HG02798 (cell line): ENCODE measurements around the gene SMIM17.
"Not testable (repeated sequence)": the region's sequence is repeated elsewhere in the genome, so short reads cannot be mapped to it uniquely, and the experiment has no call there.

ENCODE experiments used
- ATAC-seq: cut with Tn5 transposase; IDR thresholded peaks from one replicate; pipeline ENCODE4 v1.9.1; 2021; ENCODE audit warnings: mild to moderate bottlenecking; ENCODE audit not compliant: unreplicated experiment, poor library complexity

SMIM17 gene

DNA sequence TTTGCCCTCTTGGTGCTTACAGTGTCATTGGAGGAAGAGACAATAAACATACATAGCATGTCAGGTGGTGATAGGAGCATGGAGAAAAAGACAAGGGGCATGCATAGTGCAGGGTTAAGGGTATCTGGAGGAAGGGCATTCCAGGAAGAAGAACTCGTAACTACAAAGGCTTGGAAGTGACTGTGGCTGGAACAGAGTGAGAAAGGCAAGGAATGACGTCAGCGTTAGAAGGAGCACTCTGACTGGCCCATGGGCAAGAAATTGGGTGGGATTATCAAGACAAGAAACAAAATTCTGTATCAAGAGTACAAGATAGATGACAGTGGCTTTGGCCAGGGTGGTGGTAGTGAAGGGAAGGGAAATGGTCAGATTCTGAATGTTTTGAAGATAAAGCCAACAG lies 11.2 kb downstream of the SMIM17 start:
- ATAC-seq: no peak

DNA sequence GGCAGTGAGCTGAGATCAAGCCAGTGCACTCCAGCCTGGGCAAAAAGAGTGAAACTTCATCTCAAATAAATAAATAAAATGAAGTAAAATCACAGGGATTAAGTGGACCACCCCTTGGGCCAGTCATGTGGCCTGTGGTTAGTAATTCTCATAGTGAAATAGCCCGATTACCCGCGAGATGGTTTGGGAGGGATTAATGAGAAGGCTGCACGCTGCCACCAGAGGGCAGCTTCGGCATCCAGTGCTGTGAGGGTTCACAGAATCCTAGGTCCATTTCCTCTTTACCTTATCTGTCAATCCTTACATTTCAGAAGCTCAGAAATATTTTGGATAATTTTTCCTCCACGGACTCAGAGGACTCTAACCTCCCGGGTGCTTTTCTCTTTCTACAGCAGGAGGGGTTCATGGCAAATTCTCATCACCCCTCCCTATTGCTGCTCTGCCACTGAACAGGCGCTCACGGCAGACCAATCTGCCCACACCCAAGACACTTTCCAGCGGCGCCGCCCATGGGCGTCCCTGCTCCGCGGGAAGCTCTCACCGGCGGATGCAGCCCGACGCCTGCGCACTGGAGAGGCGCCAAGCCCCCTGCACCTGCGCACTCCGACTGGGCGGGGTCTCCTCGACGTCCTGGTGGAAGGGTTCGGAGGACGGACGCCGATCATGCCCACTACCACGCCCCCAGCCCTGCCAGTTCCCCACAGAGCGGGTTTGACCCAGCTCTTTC lies 17.6 kb downstream of the SMIM17 start:
- ATAC-seq: no peak

DNA sequence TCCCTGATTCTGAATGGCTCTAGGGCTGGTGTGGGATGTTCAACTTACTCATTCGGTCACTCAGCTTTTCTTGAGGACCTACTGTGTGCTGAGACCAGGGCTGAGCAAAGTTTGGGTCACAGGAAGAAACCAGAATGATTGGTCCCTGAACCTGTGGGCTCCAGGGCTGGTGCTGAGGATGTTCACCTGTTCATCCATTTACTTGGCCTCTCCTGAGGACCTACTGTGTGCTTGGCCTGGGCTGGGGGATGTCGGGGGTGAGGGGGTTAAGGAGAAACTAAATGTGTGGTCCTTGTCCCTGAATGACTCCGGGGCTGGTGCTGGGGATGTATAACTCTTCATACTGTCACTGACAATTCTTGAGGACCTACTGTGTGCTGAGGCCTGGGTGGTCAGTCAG lies 18.3 kb downstream of the SMIM17 start:
- no peak for ATAC-seq

DNA sequence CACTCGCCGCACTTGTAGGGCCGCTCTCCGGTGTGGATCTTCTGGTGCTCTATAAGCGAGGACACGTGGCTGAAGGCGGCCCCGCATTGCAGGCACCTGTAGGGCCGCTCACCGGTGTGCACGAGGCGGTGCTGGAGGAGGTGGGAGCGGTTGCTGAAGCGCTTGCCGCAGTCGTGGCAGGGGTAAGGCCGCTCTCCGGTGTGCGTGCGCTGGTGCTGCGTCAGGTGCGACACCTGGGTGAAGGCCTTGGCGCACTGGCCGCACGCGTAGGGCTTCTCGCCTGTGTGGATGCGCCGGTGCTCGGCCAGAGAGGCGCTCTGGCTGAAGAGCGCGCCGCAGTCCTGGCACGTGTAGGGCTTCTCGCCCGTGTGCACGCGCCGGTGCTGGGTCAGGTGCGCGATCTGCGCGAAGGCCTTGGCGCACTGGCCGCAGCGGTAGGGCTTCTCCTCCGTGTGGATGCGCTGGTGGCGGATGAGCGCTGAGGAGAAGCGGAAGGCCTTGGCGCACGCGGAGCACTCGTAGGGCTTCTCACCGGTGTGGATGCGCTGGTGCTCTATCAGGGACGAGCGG lies 21.1 kb downstream of the SMIM17 start:
- no peak for ATAC-seq

DNA sequence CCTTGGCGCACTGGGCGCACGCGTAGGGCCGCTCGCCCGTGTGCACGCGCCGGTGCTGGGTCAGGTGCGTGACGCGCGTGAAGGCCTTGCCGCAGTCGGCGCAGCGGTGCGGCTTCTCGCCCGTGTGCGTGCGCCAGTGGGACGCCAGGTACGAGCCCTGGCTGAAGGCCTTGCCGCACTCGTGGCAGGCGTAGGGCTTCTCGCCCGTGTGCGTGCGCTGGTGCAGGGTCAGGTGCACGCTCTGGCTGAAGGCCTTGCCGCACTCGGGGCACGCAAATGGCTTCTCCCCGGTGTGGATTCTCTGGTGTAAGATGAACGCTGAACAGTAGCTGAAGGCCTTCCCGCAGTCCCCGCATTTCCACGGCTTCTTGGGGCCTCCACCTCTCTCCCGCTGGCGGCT lies 21.6 kb downstream of the SMIM17 start:
- no peak for ATAC-seq

DNA sequence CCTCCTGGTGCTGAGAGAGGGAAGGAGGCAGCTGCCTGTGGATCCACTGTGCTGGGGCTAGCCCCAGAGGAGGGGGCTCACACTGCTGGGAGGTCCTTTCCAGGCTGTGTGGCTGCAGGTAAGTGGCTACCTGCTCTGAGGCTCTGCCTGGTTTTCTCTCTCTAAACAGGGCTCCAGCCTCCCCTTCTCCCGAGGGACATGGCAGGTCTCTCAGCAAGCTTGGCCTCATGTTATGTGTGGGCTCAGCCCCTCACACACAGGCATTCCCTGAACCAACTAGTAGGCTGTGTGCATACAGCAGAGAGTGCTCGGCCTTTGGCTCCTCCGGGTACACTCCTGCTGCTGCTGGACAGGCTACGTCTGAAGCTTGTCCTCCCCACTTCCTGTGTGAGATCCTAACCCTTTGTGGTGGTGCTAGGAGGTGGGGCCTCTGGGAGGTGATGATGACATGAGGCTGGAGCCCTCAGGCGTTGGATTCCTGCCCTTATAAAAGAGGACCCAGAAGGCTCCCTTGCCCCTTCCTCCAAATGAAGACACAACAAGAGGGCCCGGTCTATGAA lies 24.4 kb downstream of the SMIM17 start:
- ATAC-seq: no peak

DNA sequence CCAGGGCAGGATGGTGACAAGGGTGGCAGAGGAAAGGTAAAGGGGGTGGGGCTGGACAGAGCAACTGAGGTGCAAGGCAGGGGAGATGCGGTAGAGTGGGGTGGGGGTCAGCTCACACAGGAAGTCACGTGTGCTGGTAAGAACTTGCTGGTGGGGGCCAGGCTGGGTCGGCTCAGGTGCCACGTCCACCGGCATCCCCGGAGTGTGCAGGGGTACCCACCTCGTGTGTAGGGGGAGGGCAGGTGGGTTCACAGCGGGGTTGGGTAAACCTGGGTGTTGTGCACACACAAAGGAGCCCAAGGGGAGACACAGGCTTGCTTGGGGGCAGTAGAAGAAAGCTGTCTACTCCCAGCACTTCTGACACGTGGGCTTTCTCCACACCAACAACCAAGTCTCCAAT lies 25.7 kb downstream of the SMIM17 start:
- ATAC-seq: no peak

DNA sequence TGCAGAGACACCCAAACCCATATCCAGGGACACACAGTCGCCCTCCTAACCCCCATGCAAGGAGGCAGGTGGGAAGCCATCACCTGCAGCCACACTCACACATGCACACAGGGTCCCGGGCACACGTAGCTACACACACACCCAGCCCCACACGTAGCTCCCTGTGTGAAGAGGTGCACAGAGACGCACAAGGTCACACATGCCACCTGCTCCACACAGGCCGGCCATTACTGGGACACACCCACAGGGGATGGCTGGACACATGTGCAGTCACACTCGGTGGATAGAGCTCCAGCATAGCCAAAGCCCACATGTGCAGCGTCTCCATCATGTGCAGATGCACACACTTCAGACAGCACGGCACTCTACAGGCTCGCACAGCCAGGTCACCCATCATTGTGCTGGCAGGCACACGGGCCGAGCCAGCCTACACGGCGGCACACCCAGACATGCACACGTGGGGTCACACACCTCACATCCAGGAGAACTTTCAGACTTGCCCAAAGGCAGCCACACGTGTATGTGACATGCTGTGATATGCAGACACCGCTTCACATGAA lies 27.5 kb downstream of the SMIM17 start:
- ATAC-seq: no peak

DNA sequence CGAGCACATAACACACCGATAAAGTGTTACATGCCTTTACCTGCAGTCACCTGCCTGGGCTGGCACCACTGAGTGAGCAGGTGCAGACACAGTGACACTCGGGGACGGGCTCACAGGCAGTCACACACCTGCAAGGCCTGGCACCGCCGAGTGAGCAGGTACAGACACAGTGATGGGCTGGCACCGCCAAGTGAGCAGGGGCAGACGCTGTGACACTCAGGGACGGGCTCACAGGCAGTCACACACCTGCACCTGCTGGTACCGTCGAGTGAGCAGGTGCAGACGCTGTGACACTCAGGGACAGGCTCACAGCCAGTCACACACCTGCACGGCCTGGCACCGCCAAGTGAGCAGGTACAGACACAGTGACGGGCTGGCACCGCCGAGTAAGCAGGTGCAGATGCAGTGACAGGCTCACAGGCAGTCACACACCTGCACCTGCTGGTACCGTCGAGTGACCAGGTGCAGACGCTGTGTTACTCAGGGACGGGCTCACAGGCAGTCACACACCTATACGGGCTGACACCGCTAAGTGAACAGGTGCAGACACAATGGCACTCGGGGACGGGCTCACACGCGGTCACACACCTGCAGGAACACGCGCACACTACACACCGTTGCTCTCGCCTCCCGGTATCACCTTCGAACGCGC lies 28.1 kb downstream of the SMIM17 start:
- ATAC-seq: no peak

DNA sequence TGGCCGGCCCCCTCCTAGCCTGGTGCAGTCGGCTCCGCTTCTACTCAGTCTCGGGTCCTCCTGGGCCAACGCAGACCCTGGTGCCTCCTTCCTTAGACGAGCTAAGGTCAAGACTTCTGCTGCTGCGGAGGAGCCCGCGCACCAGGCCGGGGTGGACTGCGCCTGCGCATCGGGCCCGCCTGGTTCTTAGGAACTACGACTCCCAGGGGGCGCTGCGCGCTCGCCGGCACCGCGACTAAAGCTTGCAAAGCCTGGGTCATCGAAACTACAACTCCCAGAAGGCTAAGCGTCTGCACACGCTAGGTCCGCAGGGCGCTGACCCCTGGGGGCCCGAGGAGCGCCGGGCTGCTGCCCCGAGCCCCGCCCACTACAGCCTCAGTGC lies 28.6 kb downstream of the SMIM17 start, which contains the start of gene ZNF835:
Gene ZNF835, minus strand, starts transcription at position 145 of the 382 bp plus-strand sequence. CDS start 6,559 bp downstream, outside the sequence.
- ATAC-seq: no peak

DNA sequence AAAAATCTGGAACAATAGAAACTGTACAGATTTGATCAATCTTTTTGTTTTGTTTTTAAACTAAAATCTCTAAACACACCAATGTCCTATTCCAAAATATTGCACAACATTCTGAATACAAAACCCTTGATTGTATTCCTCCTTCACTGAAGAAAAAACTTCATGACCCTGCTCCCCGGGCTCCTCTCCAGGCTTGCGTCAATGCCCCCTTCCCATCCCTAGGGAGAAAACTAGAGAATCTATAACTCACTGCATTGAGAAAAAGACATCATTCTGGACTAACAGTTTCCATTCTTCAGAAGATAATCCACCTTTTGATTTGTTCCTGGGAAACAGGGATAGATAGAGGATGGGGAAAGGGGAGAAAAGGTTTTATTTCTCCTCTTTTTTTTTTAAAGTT lies 29.7 kb downstream of the SMIM17 start:
- ATAC-seq: not testable (repeated sequence)

DNA sequence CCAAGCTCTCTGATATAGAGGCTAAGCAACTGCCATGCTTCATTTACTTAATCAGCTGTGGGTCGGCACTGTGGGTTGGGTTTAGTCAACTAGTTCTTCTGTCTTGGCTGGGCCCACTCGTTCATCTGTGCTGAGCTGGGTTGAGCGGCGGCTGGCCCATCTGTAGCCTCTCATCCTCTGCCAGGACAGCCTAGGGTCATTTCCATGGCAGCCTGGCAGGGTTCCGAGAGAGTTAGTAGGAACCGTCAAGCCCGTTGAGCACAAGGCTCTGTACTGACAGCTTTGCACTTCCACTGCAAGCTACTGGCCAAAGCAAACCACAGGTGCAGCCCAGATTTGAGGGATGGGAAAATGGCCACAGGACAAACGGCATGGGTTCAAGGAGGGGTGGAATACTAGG lies 35.2 kb downstream of the SMIM17 start:
- no peak for ATAC-seq

DNA sequence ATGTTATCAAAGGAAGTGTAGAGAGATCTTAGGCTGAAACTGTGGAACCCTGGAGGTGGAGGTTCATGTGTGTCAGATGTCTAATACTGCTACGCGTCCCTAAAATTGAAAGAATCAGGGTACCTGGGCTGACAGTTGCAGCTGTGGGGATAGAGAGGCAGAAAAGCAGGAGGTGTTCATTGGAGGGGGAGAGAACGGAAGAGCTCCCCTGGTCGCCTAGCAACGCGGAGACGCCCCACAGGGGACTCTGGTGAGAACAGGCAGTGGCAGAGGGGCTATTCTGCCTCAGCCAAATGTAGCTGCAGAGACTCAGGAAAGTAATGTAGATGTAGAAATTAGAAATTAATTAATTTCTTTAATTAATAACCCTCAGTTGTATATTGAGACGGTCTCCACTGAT lies 38.7 kb downstream of the SMIM17 start:
- no peak for ATAC-seq

DNA sequence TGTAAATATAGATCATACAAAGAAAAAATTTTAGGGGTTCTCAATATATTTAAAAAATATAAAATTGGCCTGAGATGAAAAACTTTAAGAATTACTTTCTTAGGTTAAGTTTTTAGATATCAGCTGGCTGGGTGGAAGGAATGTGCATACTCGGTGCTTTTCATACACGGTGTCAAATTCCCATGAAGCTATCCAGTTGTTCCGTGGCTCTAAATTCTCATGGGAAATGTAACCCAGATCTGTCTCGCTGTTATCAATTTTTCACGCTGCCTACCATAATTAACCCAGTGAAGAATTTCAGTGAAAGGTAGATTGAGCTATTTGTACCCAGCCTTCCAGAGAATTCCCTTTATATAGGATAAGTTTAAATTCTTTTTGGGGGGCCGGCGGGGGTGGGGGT lies 40.2 kb downstream of the SMIM17 start:
- ATAC-seq: no peak

DNA sequence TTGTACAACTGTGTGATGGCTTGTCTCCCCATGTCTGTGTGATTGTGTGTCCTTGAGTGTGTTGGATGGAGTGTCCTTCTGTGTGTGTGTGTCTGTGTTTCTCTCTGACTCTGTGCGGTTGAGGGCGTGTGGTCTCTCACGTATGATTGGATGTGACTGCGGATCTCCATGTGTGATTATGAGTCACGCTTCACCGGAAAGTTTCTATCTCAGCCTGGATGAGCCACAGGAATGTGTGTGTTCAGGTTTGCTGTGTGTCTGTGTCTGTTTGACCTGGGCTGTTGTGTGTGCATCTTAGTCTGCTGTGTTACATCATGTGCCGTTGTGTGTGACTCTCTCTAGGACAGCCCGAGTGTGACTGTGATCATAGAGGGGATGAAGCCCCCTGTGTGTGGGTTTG lies 44.1 kb downstream of the SMIM17 start:
- no peak for ATAC-seq

DNA sequence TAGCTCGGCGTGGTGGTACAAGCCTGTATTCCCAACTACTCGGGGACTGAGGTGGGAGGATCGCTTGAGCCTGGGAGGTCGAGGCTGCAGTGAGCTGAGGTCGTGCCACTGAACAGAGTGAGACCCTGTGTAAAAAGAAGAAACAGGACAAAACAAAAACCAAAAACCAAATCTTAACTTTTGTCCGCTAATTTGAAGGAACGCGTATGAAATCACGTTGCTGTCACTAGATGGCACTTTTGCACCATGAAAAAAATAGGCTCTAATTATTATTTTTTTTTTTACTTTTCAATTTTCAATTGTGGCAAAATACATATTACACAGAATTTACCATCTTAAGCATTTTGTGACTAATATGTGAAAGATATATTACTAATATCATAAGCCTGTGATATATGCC lies 46.2 kb downstream of the SMIM17 start:
- ATAC-seq: no peak

DNA sequence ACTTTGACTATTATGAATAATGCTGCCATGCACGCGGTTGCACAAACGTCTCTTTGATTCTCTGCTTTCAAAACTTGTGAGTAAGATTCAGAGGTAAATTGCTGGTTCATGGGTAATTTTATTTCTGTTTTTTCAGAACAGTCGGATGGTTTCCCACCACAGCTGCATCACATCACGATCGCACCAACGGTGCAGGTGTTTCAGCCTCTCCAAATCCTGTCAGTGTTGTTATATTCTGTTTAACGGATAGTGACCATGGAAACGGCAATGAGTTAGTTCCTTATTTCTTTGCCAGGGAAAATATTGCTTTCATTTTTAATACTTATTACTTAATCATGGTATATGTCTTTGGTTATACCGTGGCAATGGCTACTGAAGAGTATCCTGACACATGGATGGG lies 47.7 kb downstream of the SMIM17 start:
- no peak for ATAC-seq

DNA sequence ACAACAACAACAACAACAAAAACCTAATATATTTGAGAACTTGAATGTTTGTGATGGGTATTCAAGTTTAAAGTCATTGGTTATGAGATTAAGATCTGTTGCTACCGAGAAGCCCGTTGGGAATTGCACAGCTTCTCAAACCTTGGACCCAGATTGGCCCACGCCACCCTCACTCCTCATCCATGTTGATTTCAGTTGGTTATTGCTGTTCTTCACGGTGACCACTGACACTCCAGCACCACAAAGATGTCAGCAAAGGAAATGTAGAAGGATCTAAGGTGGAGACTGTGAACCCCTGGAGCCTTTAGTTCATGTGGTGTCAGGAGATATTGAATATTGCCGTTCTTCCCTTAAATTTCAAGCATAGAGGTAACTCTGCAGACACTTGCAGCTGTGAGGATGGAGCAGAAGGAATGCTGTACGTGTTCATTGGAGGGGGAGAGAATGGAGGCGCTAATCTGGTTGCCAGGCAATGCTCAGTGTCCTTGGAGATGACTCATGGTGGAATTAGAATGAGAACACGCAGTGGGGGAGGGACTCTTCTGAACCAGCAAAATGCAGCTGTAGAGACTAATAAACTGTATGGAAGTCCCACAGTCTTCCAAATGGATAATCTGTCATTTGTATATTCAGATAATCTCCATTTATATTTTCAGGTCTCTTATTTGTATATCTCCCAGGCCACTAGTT lies 49.4 kb downstream of the SMIM17 start:
- ATAC-seq: no peak

DNA sequence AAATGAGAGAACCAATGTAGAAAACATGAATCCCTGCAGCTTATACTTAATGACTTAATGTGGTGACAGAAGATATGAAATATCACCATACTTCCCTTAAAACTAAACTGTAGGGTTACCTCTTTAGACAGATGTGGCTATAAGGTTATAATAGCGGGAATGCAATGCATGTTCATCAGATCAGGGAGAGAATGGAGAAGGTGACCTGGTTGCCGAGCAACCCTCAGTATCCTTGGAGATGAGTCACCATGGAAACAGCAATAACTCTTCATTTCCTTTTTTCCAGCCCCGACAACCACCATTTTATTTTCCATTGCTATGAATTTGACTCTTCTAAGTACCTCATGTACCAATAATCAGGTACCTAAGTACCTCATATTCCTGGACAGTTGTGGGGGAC lies 56.6 kb downstream of the SMIM17 start:
- ATAC-seq: no peak

DNA sequence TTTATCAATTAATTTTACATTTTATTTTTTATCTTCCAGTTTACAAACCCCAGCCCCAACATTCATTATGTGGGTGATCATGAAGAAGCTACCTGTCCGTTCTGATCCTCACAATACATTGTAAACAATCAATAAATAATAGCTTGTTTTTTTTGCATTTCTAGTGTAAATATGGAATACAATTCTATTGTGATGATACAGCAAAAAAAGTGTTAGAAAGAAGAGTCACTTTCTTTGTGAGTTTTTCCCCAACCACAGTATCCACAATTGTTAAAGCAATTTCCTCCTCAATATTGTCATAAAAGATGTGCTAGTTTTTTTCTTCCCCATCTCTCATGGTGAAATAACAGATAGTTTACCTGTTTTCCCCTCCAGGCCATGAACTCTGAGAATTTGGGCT lies 58.9 kb downstream of the SMIM17 start:
- ATAC-seq: no peak

DNA sequence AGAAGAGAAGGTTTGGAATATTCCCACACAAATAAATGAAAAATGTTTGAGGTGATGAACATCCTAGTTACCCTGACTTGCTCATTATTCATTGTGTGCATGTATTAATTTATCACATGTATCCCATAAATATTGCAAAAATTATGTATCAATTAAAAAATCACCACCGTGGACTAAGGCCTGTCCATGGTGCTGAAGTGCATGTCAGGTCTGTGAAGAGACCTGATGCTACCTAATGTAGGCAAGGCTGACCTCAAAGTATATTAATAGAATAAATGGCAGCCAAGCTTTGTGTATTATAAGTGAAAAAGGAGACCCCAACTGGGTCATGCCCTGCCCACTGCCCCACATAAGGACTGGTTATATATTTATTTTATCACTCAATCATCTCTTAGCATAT lies 63.0 kb downstream of the SMIM17 start:
- ATAC-seq: no peak
